Endothelial cell (in vitro differentiated cells): ENCODE data around the gene C2orf69. TPM values are rescaled to one million over a fixed set of nuclear protein-coding genes. Genes with fewer than 3 reads are reported as not detected.

ENCODE experiments used
- DNase-seq: peaks from one replicate; pipeline ENCODE4 v3.0.0; 2021; ENCODE audit warnings: low spot score
- H3K27ac Mint-ChIP-seq: one replicate; pipeline ENCODE4 v1.8.0; 2021; ENCODE audit warnings: mixed read lengths, inconsistent platforms; ENCODE audit not compliant: unreplicated experiment
- H3K27me3 Mint-ChIP-seq: one replicate; pipeline ENCODE4 v1.8.0; 2021; ENCODE audit warnings: mild to moderate bottlenecking, moderate library complexity, mixed read lengths, inconsistent platforms; ENCODE audit not compliant: unreplicated experiment
- H3K36me3 Mint-ChIP-seq: one replicate; pipeline ENCODE4 v1.8.0; 2021; ENCODE audit warnings: mild to moderate bottlenecking, low read depth, mixed read lengths, inconsistent platforms; ENCODE audit not compliant: unreplicated experiment
- H3K4me1 Mint-ChIP-seq: one replicate; pipeline ENCODE4 v1.8.0; 2021; ENCODE audit warnings: mild to moderate bottlenecking, mixed read lengths, inconsistent platforms; ENCODE audit not compliant: unreplicated experiment
- H3K4me3 Mint-ChIP-seq: one replicate; pipeline ENCODE4 v1.8.0; 2021; ENCODE audit warnings: mild to moderate bottlenecking, mixed read lengths, inconsistent platforms; ENCODE audit not compliant: unreplicated experiment
- H3K9me3 Mint-ChIP-seq: one replicate; pipeline ENCODE4 v1.8.0; 2021; ENCODE audit warnings: mixed read lengths, inconsistent platforms; ENCODE audit not compliant: unreplicated experiment
- total RNA-seq: library from RNA; stranded (reverse); fragmentation: NEBNext Ultra II Directional; extraction: Animal tissue kit (Norgen Biotek cat#: 25700); gene quantifications from one replicate; pipeline ENCODE4 v1.2.1, GENCODE V29; 2021; ENCODE audit not compliant: unreplicated experiment
- TF ChIP-seq, protein P1 (sequence below): fragments of 200-600 bp; sonication (generic); IDR thresholded peaks from one replicate; pipeline ENCODE4 v1.5.0; 2021; ENCODE audit warnings: antibody characterized with exemption; ENCODE audit not compliant: unreplicated experiment

C2orf69 gene
- total RNA-seq, 1 donor from 2014 or later, result 16.1 TPM

- H3K4me1 Mint-ChIP-seq, result no peaks in the 10 kb centered on the region
- no peaks in the 10 kb centered on the region for H3K36me3 Mint-ChIP-seq
- TF ChIP-seq, protein P1, sequence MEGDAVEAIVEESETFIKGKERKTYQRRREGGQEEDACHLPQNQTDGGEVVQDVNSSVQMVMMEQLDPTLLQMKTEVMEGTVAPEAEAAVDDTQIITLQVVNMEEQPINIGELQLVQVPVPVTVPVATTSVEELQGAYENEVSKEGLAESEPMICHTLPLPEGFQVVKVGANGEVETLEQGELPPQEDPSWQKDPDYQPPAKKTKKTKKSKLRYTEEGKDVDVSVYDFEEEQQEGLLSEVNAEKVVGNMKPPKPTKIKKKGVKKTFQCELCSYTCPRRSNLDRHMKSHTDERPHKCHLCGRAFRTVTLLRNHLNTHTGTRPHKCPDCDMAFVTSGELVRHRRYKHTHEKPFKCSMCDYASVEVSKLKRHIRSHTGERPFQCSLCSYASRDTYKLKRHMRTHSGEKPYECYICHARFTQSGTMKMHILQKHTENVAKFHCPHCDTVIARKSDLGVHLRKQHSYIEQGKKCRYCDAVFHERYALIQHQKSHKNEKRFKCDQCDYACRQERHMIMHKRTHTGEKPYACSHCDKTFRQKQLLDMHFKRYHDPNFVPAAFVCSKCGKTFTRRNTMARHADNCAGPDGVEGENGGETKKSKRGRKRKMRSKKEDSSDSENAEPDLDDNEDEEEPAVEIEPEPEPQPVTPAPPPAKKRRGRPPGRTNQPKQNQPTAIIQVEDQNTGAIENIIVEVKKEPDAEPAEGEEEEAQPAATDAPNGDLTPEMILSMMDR, result no peak
- H3K27me3 Mint-ChIP-seq, result peaks cover 1% of the 10 kb centered on the region
- H3K27ac Mint-ChIP-seq, result no peak overlapping the region
- no peak overlapping the region for H3K4me3 Mint-ChIP-seq
- no peaks in the 10 kb centered on the region for H3K9me3 Mint-ChIP-seq
- no peak for DNase-seq
These were observed 22.4 kb downstream of the C2orf69 start for GRCh38 chr2:199933466-199933865.

DNA sequence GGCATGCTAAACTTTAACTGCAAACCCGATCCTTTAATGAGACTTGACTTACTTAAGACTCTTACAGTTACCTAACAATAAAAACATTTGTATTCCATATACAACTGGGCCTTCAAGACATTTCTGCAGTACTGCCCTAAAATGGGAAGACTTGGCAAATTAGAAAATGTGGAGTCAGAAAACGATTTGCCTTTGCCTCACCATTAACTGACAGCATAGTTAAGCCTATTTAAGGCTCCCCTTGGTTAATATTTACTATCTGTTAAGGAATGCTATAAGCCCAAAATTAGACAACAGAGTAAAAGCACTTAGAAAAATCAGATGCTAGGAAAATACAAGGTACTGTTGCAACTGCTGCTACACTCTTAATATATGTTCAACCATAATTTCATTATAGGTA is 25.5 kb downstream of the C2orf69 start:
- H3K9me3 Mint-ChIP-seq, result no peaks in the 10 kb centered on the region
- no peak overlapping the region for H3K27ac Mint-ChIP-seq
- no peak for DNase-seq
- peaks cover 1% of the 10 kb centered on the region for H3K27me3 Mint-ChIP-seq
- TF ChIP-seq, protein P1, result no peak
- H3K36me3 Mint-ChIP-seq, result peaks cover 3% of the 10 kb centered on the region
- no peak overlapping the region for H3K4me3 Mint-ChIP-seq
- no peaks in the 10 kb centered on the region for H3K4me1 Mint-ChIP-seq

DNA sequence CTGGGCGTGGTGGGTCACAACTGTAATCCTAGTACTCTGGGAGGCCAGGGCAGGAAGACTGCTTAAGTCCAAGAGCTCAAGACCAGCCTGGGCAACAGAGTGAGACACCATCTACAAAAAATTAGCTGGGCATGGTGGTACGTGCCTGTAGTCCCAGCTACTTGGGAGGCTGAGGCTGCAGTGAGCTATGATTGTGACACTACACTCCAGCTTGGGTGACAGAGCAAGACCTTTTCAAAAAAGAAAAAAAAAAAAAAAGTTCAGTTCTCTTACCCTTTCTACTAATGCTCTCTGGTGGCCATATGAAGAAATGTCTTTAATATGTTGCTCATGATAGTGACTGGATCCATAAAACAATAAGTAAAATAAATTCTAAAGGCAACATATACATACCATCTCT is 29.3 kb downstream of the C2orf69 start:
- Mint-ChIP-seq H3K36me3 (peaks cover 12% of the 10 kb centered on the region), H3K27me3 (peaks cover 1% of the 10 kb centered on the region), H3K4me1 (no peaks in the 10 kb centered on the region), H3K4me3 (no peak overlapping the region), H3K9me3 (no peaks in the 10 kb centered on the region), H3K27ac (no peak overlapping the region)
- TF ChIP-seq, protein P1, result peak; percentile 62
- DNase-seq, result no peak

DNA sequence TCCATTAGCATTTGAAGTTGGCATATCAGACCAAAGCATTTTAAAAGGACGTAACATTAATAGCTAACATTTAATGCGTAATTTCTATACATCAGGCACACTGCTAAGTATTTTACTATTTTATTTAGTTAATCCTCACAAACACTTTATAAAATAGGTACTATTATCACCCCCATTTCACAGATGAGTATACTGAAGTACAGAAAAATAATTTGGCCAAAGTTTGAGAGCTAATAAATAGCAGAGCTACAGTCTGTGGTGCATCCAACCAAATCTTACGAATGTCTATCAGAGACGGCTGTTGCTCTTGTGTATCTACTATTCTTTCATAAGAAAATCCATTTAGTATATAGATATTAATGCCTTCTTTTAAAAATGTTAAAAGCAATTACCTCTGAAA is 32.3 kb downstream of the C2orf69 start:
- no peaks in the 10 kb centered on the region for H3K9me3 Mint-ChIP-seq
- no peaks in the 10 kb centered on the region for H3K4me1 Mint-ChIP-seq
- peaks cover 12% of the 10 kb centered on the region for H3K36me3 Mint-ChIP-seq
- no peak overlapping the region for H3K4me3 Mint-ChIP-seq
- TF ChIP-seq, protein P1, result no peak
- H3K27ac Mint-ChIP-seq, result no peak overlapping the region
- H3K27me3 Mint-ChIP-seq, result no peaks in the 10 kb centered on the region
- DNase-seq, result no peak

- DNase-seq, result no peak
- TF ChIP-seq, protein P1, result no peak
- Mint-ChIP-seq H3K27me3 (no peaks in the 10 kb centered on the region), H3K27ac (no peak overlapping the region), H3K4me3 (no peak overlapping the region), H3K4me1 (no peaks in the 10 kb centered on the region), H3K9me3 (no peaks in the 10 kb centered on the region), H3K36me3 (peaks cover 9% of the 10 kb centered on the region)
These were observed 35.1 kb downstream of the C2orf69 start for GRCh38 chr2:199946196-199946595.
